Fibroblast of lung (primary cell): ENCODE measurements around the gene SLC25A1. TPM values are rescaled to one million over a fixed set of nuclear protein-coding genes. Genes with fewer than 3 reads are reported as not detected.

Experiments used
- DNase-seq, 2 donors: peaks; one replicate each; pipeline versions ENCODE4 v3.0.0 to v3.0.0-alpha.2; 2010; ENCODE audit warnings: low read depth in 2 of 2
- H2AFZ ChIP-seq: 2 replicates; pipeline ENCODE4 v1.5.1; 2012; ENCODE audit warnings: low read length, control low read depth, inconsistent platforms
- H3K27ac ChIP-seq: 2 replicates; pipeline ENCODE4 v1.5.1; 2011; ENCODE audit warnings: low read length, control low read depth; ENCODE audit not compliant: insufficient read depth
- H3K27me3 ChIP-seq: 2 replicates; pipeline ENCODE4 v1.5.1; 2011; ENCODE audit warnings: mild to moderate bottlenecking, low read length; ENCODE audit not compliant: control insufficient read depth, insufficient read depth
- H3K36me3 ChIP-seq: 2 replicates; pipeline ENCODE4 v1.5.1; 2011; ENCODE audit warnings: low read length; ENCODE audit not compliant: control insufficient read depth, insufficient read depth
- H3K4me1 ChIP-seq: 2 replicates; pipeline ENCODE4 v1.5.1; 2011; ENCODE audit warnings: low read length; ENCODE audit not compliant: control insufficient read depth, insufficient read depth; ENCODE audit errors: extremely low read depth
- H3K4me2 ChIP-seq: 2 replicates; pipeline ENCODE4 v1.5.1; 2011; ENCODE audit warnings: low read length, control low read depth; ENCODE audit not compliant: insufficient read depth; ENCODE audit errors: extremely low read depth
- H3K4me3 ChIP-seq, 4 experiments: fragments of 200-600 bp in 1 of 4; sonication (generic) in 1 of 4; replicated peaks in 1 of 4; 2 replicates each; pipeline ENCODE4 v1.5.1; 2011 to 2016; ENCODE audit warnings: low read length in 4 of 4, low read depth in 3 of 4, mild to moderate bottlenecking in 3 of 4, control low read depth in 2 of 4, inconsistent platforms in 1 of 4, mixed read lengths in 1 of 4; ENCODE audit not compliant: insufficient read depth in 1 of 4; ENCODE audit errors: control extremely low read depth in 1 of 4
- H3K79me2 ChIP-seq: 2 replicates; pipeline ENCODE4 v1.5.1; 2012; ENCODE audit warnings: mild to moderate bottlenecking, low read length, inconsistent platforms; ENCODE audit not compliant: control insufficient read depth, insufficient read depth
- H3K9ac ChIP-seq: 2 replicates; pipeline ENCODE4 v1.5.1; 2011; ENCODE audit warnings: mild to moderate bottlenecking, low read length, control low read depth; ENCODE audit not compliant: insufficient read depth
- H3K9me3 ChIP-seq: 2 replicates; pipeline ENCODE4 v1.5.1; 2012; ENCODE audit warnings: low read depth, low read length; ENCODE audit not compliant: control insufficient read depth, insufficient read depth
- H4K20me1 ChIP-seq: 2 replicates; pipeline ENCODE4 v1.5.1; 2011; ENCODE audit warnings: low read length; ENCODE audit not compliant: control insufficient read depth, insufficient read depth; ENCODE audit errors: extremely low read depth
- CTCF ChIP-seq, 2 donors: IDR thresholded peaks in 1 of 2; conservative IDR thresholded peaks in 1 of 2; 1 replicate in 1 of 2; 2 replicates in 1 of 2; pipeline ENCODE4 v1.5.1; 2011 to 2012; ENCODE audit warnings: low read length in 2 of 2, control low read depth in 1 of 2, inconsistent platforms in 1 of 2, low read depth in 1 of 2, mild to moderate bottlenecking in 1 of 2
- EZH2 ChIP-seq: IDR thresholded peaks from 2 replicates; pipeline ENCODE4 v1.5.1; 2012; ENCODE audit warnings: low read length, control low read depth, mild to moderate bottlenecking; ENCODE audit errors: missing control alignments
- polyA plus RNA-seq, 2 donors: library from polyadenylated mRNA; depleted of rRNA in 1 of 2; stranded (reverse) in 1 of 2; unstranded in 1 of 2; fragments of >200 nt; gene quantifications; 2 replicates each; pipeline ENCODE4 v1.2.1, GENCODE V29; 2011 to 2012; ENCODE audit warnings: missing spikeins in 1 of 2
- total RNA-seq: library from RNA; depleted of rRNA; stranded (reverse); fragments of >200 nt; gene quantifications from 2 replicates; pipeline ENCODE4 v1.2.1, GENCODE V29; 2014

Gene SLC25A1
- total and polyA plus RNA-seq, 2 donors (not counting 1 experiment from before 2014, with no cell fraction given) = 56.1 to 161 TPM

- no peak for DNase-seq
- H3K36me3 ChIP-seq = peaks cover 11% of the 10 kb centered on the region
- H3K4me3 ChIP-seq = peak overlapping the region; percentile 50 to 83 (median 74)
- peak overlapping the region; percentile 82 for H3K27ac ChIP-seq
- H3K9me3 ChIP-seq = no peaks in the 10 kb centered on the region
- H3K27me3 ChIP-seq = no peaks in the 10 kb centered on the region
- H2AFZ ChIP-seq = no peak overlapping the region
- peak overlapping the region; percentile 85 for H3K4me2 ChIP-seq
- H3K79me2 ChIP-seq = peaks cover 40% of the 10 kb centered on the region
- H4K20me1 ChIP-seq = no peaks in the 10 kb centered on the region
- H3K9ac ChIP-seq = peak overlapping the region; percentile 86
- TF ChIP-seq CTCF (conservative IDR thresholded peaks at IDR 0.05 in 1 of 2, IDR thresholded peaks at IDR 0.05 in 1 of 2; ENCODE audit: low read depth in 1 of 2, low read length in 2 of 2) (no peak), EZH2 (no peak)
- peaks cover 29% of the 10 kb centered on the region for H3K4me1 ChIP-seq
These were observed 1.1 kb downstream of the SLC25A1 start for GRCh38 chr22:19177164-19178064.

GRCh38 chr22:19176732-19177131 is 1.8 kb downstream of the SLC25A1 start:
- H3K4me2 ChIP-seq = peak overlapping the region; percentile 85
- H3K27ac ChIP-seq = no peak overlapping the region
- no peaks in the 10 kb centered on the region for H3K9me3 ChIP-seq
- no peak for DNase-seq
- H3K27me3 ChIP-seq = no peaks in the 10 kb centered on the region
- no peak overlapping the region for H3K9ac ChIP-seq
- peaks cover 11% of the 10 kb centered on the region for H3K36me3 ChIP-seq
- peaks cover 47% of the 10 kb centered on the region for H3K79me2 ChIP-seq
- H2AFZ ChIP-seq = no peak overlapping the region
- TF ChIP-seq CTCF (conservative IDR thresholded peaks at IDR 0.05 in 1 of 2, IDR thresholded peaks at IDR 0.05 in 1 of 2; ENCODE audit: low read depth in 1 of 2, low read length in 2 of 2) = no peak
- no peak for TF ChIP-seq EZH2
- peaks cover 29% of the 10 kb centered on the region for H3K4me1 ChIP-seq
- H3K4me3 ChIP-seq = peak overlapping the region; percentile 24 to 83 (median 62)
- H4K20me1 ChIP-seq = no peaks in the 10 kb centered on the region

GRCh38 chr22:19176175-19176643 is 2.3 kb downstream of the SLC25A1 start:
- peaks cover 49% of the 10 kb centered on the region for H3K79me2 ChIP-seq

More at GRCh38 chr22:19176175-19176643, 2.3 kb downstream of the SLC25A1 start:
- no peaks in the 10 kb centered on the region for H4K20me1 ChIP-seq
- no peak overlapping the region for H3K27ac ChIP-seq
- H3K36me3 ChIP-seq = peaks cover 11% of the 10 kb centered on the region
- H3K9ac ChIP-seq = no peak overlapping the region
- peak overlapping the region in 1 of 4 experiments; percentile 83 for H3K4me3 ChIP-seq
- no peaks in the 10 kb centered on the region for H3K27me3 ChIP-seq
- H3K4me2 ChIP-seq = no peak overlapping the region
- H3K4me1 ChIP-seq = peaks cover 29% of the 10 kb centered on the region
- no peak for DNase-seq
- no peak for TF ChIP-seq EZH2
- no peak for TF ChIP-seq CTCF (conservative IDR thresholded peaks at IDR 0.05 in 1 of 2, IDR thresholded peaks at IDR 0.05 in 1 of 2; ENCODE audit: low read depth in 1 of 2, low read length in 2 of 2)
- H3K9me3 ChIP-seq = no peaks in the 10 kb centered on the region
- H2AFZ ChIP-seq = no peak overlapping the region
